HEK293 (cell line): ENCODE data around the gene SORT1.

ENCODE experiments used
- BCL11A ChIP-seq: fragments of 450-650 bp; formaldehyde crosslinking; IDR thresholded peaks from 2 replicates; pipeline ENCODE4 v1.5.1; 2016; ENCODE audit warnings: low read depth, missing biosample characterization, missing genetic modification characterization
- GLIS1 ChIP-seq: fragments of 450-650 bp; formaldehyde crosslinking; IDR thresholded peaks from 2 replicates; pipeline ENCODE4 v1.5.1; 2016; ENCODE audit warnings: missing biosample characterization, missing genetic modification characterization
- KLF16 ChIP-seq: fragments of 450-650 bp; formaldehyde crosslinking; IDR thresholded peaks from 2 replicates; pipeline ENCODE4 v1.5.1; 2017; ENCODE audit warnings: missing biosample characterization, missing genetic modification characterization
- KLF9 ChIP-seq: fragments of 450-650 bp; formaldehyde crosslinking; IDR thresholded peaks from 2 replicates; pipeline ENCODE4 v1.5.1; 2016; ENCODE audit warnings: missing biosample characterization, missing genetic modification characterization, low read depth
- MZF1 ChIP-seq: fragments of 450-650 bp; formaldehyde crosslinking; IDR thresholded peaks from 2 replicates; pipeline ENCODE4 v1.5.1; 2017; ENCODE audit warnings: missing biosample characterization, missing genetic modification characterization, borderline replicate concordance
- OVOL3 ChIP-seq: fragments of 450-650 bp; formaldehyde crosslinking; IDR thresholded peaks from 2 replicates; pipeline ENCODE4 v1.5.1; 2016; ENCODE audit warnings: missing biosample characterization, missing genetic modification characterization
- PRDM1 ChIP-seq: fragments of 450-650 bp; formaldehyde crosslinking; IDR thresholded peaks from 2 replicates; pipeline ENCODE4; 2016; ENCODE audit warnings: missing biosample characterization, missing genetic modification characterization
- PRDM4 ChIP-seq: fragments of 450-650 bp; formaldehyde crosslinking; IDR thresholded peaks from 2 replicates; pipeline ENCODE4 v1.5.1; 2017; ENCODE audit warnings: missing biosample characterization, missing genetic modification characterization
- RBAK ChIP-seq: fragments of 450-650 bp; formaldehyde crosslinking; IDR thresholded peaks from 2 replicates; pipeline ENCODE4 v1.5.1; 2016; ENCODE audit warnings: missing biosample characterization, missing genetic modification characterization
- REPIN1 ChIP-seq: fragments of 450-650 bp; formaldehyde crosslinking; IDR thresholded peaks from 2 replicates; pipeline ENCODE4 v1.5.1; 2017; ENCODE audit warnings: missing biosample characterization, missing genetic modification characterization, low read depth
- SALL2 ChIP-seq: fragments of 450-650 bp; formaldehyde crosslinking; IDR thresholded peaks from 2 replicates; pipeline ENCODE4 v1.5.0; 2017; ENCODE audit warnings: missing biosample characterization, mild to moderate bottlenecking, missing genetic modification characterization, borderline replicate concordance
- SETDB1 ChIP-seq: IDR thresholded peaks from one replicate; pipeline ENCODE4 v1.6.1; 2017; ENCODE audit warnings: mild to moderate bottlenecking, low read length, moderate library complexity, mixed read lengths; ENCODE audit not compliant: insufficient read length
- SP3 ChIP-seq: fragments of 450-650 bp; formaldehyde crosslinking; IDR thresholded peaks from 2 replicates; pipeline ENCODE4 v1.5.1; 2016; ENCODE audit warnings: missing biosample characterization, missing genetic modification characterization
- SP7 ChIP-seq: fragments of 450-650 bp; formaldehyde crosslinking; IDR thresholded peaks from 2 replicates; pipeline ENCODE4 v1.5.1; 2016; ENCODE audit warnings: missing biosample characterization, missing genetic modification characterization
- ZBTB20 ChIP-seq: fragments of 450-650 bp; formaldehyde crosslinking; IDR thresholded peaks from 2 replicates; pipeline ENCODE4 v1.5.1; 2016; ENCODE audit warnings: missing biosample characterization, missing genetic modification characterization
- ZBTB7A ChIP-seq: fragments of 450-650 bp; formaldehyde crosslinking; IDR thresholded peaks from 2 replicates; pipeline ENCODE4 v1.5.1; 2016; ENCODE audit warnings: low read depth, missing biosample characterization, missing genetic modification characterization
- ZFP3 ChIP-seq: fragments of 450-650 bp; formaldehyde crosslinking; IDR thresholded peaks from 2 replicates; pipeline ENCODE4 v1.5.1; 2016; ENCODE audit warnings: low read depth, missing biosample characterization, missing genetic modification characterization
- ZNF114 ChIP-seq: fragments of 450-650 bp; formaldehyde crosslinking; IDR thresholded peaks from 2 replicates; pipeline ENCODE4 v1.5.0; 2017; ENCODE audit warnings: missing biosample characterization, missing genetic modification characterization
- ZNF132 ChIP-seq: fragments of 450-650 bp; formaldehyde crosslinking; IDR thresholded peaks from 2 replicates; pipeline ENCODE4 v1.5.1; 2017; ENCODE audit warnings: missing biosample characterization, missing genetic modification characterization, borderline replicate concordance
- ZNF133 ChIP-seq: fragments of 450-650 bp; formaldehyde crosslinking; IDR thresholded peaks from 2 replicates; pipeline ENCODE4 v1.5.1; 2016; ENCODE audit warnings: missing biosample characterization, missing genetic modification characterization
- ZNF16 ChIP-seq: fragments of 450-650 bp; formaldehyde crosslinking; IDR thresholded peaks from 2 replicates; pipeline ENCODE4 v1.5.1; 2016; ENCODE audit warnings: low read depth, missing biosample characterization, missing genetic modification characterization
- ZNF175 ChIP-seq: fragments of 450-650 bp; formaldehyde crosslinking; IDR thresholded peaks from 2 replicates; pipeline ENCODE4 v1.5.1; 2016; ENCODE audit warnings: missing biosample characterization, missing genetic modification characterization
- ZNF350 ChIP-seq: fragments of 450-650 bp; formaldehyde crosslinking; IDR thresholded peaks from 2 replicates; pipeline ENCODE4 v1.5.0; 2017; ENCODE audit warnings: missing biosample characterization, mild to moderate bottlenecking, missing genetic modification characterization
- ZNF426 ChIP-seq: fragments of 450-650 bp; formaldehyde crosslinking; IDR thresholded peaks from 2 replicates; pipeline ENCODE4 v1.5.1; 2017; ENCODE audit warnings: missing biosample characterization, missing genetic modification characterization, mild to moderate bottlenecking, inconsistent platforms, moderate library complexity
- ZNF514 ChIP-seq: fragments of 450-650 bp; formaldehyde crosslinking; IDR thresholded peaks from 2 replicates; pipeline ENCODE4 v1.5.1; 2016; ENCODE audit warnings: missing biosample characterization, missing genetic modification characterization
- ZNF555 ChIP-seq: fragments of 450-650 bp; formaldehyde crosslinking; conservative IDR thresholded peaks from 2 replicates; pipeline ENCODE4 v1.5.1; 2017; ENCODE audit warnings: missing biosample characterization, mild to moderate bottlenecking, missing genetic modification characterization, inconsistent platforms
- ZNF596 ChIP-seq: fragments of 450-650 bp; IDR thresholded peaks from 2 replicates; pipeline ENCODE4 v1.5.0; 2018; ENCODE audit warnings: missing biosample characterization, mild to moderate bottlenecking, missing genetic modification characterization, moderate library complexity
- ZNF621 ChIP-seq: fragments of 450-650 bp; formaldehyde crosslinking; IDR thresholded peaks from 2 replicates; pipeline ENCODE4 v1.5.1; 2017; ENCODE audit warnings: missing biosample characterization, missing genetic modification characterization
- ZNF629 ChIP-seq: fragments of 450-650 bp; formaldehyde crosslinking; IDR thresholded peaks from 2 replicates; pipeline ENCODE4 v1.5.1; 2017; ENCODE audit warnings: missing biosample characterization, missing genetic modification characterization
- ZNF658 ChIP-seq: fragments of 450-650 bp; formaldehyde crosslinking; IDR thresholded peaks from 2 replicates; pipeline ENCODE4; 2016; ENCODE audit warnings: missing biosample characterization, missing genetic modification characterization
- ZNF677 ChIP-seq: fragments of 450-650 bp; IDR thresholded peaks from 2 replicates; pipeline ENCODE4 v1.5.0; 2018; ENCODE audit warnings: missing biosample characterization, mild to moderate bottlenecking, missing genetic modification characterization, moderate library complexity
- ZNF707 ChIP-seq: fragments of 450-650 bp; formaldehyde crosslinking; IDR thresholded peaks from 2 replicates; pipeline ENCODE4 v1.5.1; 2016; ENCODE audit warnings: missing biosample characterization, missing genetic modification characterization
- ZNF777 ChIP-seq: fragments of 450-650 bp; formaldehyde crosslinking; IDR thresholded peaks from 2 replicates; pipeline ENCODE4 v1.5.1; 2017; ENCODE audit warnings: missing biosample characterization, missing genetic modification characterization, borderline replicate concordance
- ZNF792 ChIP-seq: fragments of 450-650 bp; formaldehyde crosslinking; IDR thresholded peaks from 2 replicates; pipeline ENCODE4 v1.5.1; 2016; ENCODE audit warnings: missing biosample characterization, missing genetic modification characterization
- ZNF830 ChIP-seq: fragments of 450-650 bp; IDR thresholded peaks from 2 replicates; pipeline ENCODE4 v1.5.0; 2018; ENCODE audit warnings: missing biosample characterization, missing genetic modification characterization, low read depth, mild to moderate bottlenecking, moderate library complexity
- ZSCAN23 ChIP-seq: fragments of 450-650 bp; formaldehyde crosslinking; IDR thresholded peaks from 2 replicates; pipeline ENCODE4 v1.5.1; 2016; ENCODE audit warnings: missing biosample characterization, missing genetic modification characterization
- TF ChIP-seq, protein P1 (sequence below): fragments of 450-650 bp; formaldehyde crosslinking; IDR thresholded peaks from 2 replicates; pipeline ENCODE4 v1.5.1; 2016; ENCODE audit warnings: missing biosample characterization, missing genetic modification characterization, low read depth
- TF ChIP-seq, protein P2 (sequence below): fragments of 450-650 bp; formaldehyde crosslinking; IDR thresholded peaks from 2 replicates; pipeline ENCODE4 v1.5.1; 2017; ENCODE audit warnings: missing biosample characterization, missing genetic modification characterization

SORT1 gene

DNA sequence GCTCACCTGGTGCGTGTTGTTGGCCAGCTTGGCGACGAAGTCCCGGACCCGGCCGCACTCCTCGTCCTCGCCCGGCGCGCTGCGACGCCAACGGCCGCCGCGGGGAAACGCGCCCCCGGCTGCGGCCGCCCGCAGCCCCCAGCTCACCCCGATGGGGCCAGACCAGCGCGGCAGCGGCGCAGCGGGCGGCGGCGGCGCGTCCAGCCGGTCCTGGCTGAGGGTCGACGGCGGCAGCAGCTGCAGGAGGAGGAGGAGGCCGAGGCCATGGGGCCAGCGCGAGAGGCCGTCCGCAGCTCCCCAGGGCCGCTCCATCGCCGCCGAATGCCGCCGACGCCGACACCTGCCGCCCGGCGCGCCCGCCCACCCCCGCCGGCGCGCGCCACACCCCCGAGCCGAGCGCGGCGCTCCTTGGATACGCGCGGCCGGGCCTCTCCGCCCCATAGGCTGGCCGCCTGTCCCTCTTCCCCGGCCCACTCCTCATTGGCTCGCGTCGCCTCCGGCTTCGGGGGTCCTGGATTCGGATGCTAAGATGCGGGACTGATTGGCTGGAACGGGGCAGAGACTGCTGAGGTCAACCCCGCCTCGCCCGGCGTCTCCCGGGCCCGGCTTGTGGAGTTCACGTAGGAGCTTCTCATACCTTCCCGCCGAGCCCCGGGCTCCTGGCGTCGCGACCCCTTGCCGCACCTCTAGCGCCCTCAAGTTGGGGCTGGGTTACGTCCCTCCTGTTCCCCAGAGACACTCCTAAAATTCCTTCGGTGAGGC lies at the start of gene SORT1 (continued):
- TF ChIP-seq ZNF514 (tag by site-specific recombination): no peak
- TF ChIP-seq ZNF175 (tag by site-specific recombination): no peak
- TF ChIP-seq, protein P1, sequence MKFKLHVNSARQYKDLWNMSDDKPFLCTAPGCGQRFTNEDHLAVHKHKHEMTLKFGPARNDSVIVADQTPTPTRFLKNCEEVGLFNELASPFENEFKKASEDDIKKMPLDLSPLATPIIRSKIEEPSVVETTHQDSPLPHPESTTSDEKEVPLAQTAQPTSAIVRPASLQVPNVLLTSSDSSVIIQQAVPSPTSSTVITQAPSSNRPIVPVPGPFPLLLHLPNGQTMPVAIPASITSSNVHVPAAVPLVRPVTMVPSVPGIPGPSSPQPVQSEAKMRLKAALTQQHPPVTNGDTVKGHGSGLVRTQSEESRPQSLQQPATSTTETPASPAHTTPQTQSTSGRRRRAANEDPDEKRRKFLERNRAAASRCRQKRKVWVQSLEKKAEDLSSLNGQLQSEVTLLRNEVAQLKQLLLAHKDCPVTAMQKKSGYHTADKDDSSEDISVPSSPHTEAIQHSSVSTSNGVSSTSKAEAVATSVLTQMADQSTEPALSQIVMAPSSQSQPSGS (tag by site-specific recombination): no peak
- TF ChIP-seq ZNF707 (tag by site-specific recombination): no peak
- no peak for TF ChIP-seq REPIN1
- TF ChIP-seq, protein P2, sequence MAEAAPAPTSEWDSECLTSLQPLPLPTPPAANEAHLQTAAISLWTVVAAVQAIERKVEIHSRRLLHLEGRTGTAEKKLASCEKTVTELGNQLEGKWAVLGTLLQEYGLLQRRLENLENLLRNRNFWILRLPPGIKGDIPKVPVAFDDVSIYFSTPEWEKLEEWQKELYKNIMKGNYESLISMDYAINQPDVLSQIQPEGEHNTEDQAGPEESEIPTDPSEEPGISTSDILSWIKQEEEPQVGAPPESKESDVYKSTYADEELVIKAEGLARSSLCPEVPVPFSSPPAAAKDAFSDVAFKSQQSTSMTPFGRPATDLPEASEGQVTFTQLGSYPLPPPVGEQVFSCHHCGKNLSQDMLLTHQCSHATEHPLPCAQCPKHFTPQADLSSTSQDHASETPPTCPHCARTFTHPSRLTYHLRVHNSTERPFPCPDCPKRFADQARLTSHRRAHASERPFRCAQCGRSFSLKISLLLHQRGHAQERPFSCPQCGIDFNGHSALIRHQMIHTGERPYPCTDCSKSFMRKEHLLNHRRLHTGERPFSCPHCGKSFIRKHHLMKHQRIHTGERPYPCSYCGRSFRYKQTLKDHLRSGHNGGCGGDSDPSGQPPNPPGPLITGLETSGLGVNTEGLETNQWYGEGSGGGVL (tag by site-specific recombination): no peak
- TF ChIP-seq PRDM1: no peak
- TF ChIP-seq ZNF658: no peak
- no peak for TF ChIP-seq ZNF677 (tag by site-specific recombination)
- no peak for TF ChIP-seq ZNF133
- TF ChIP-seq ZSCAN23 (tag by site-specific recombination): no peak
- no peak for TF ChIP-seq ZNF16
- TF ChIP-seq SALL2: no peak
- TF ChIP-seq MZF1 (tag by site-specific recombination): no peak
- TF ChIP-seq KLF16 (tag by site-specific recombination): no peak; the same call in 1 of the 2 replicates
- 0 out of 2 replicates have a peak, but pooled peaks have one; percentile 25 for TF ChIP-seq SP7 (tag by site-specific recombination)
- TF ChIP-seq ZNF426: no peak
- no peak for TF ChIP-seq OVOL3 (tag by site-specific recombination)
- no peak for TF ChIP-seq ZBTB7A (tag by site-specific recombination)
- no peak for TF ChIP-seq PRDM4 (tag by site-specific recombination)
- no peak for TF ChIP-seq ZNF350 (tag by site-specific recombination)
- TF ChIP-seq ZNF114 (tag by site-specific recombination): no peak
- peak; percentile 57; the same call in 1 of the 2 replicates for TF ChIP-seq GLIS1 (tag by site-specific recombination)
- no peak for TF ChIP-seq SETDB1
- peak; percentile 100 for TF ChIP-seq ZBTB20 (tag by site-specific recombination)
- peak; percentile 45; the same call in 1 of the 2 replicates for TF ChIP-seq ZNF629 (tag by site-specific recombination)
- no peak for TF ChIP-seq ZNF555 (tag by site-specific recombination)
- TF ChIP-seq ZNF596 (tag by site-specific recombination): peak; percentile 7; the same call in 1 of the 2 replicates
- TF ChIP-seq ZNF830 (tag by site-specific recombination): no peak
- TF ChIP-seq BCL11A (tag by site-specific recombination): no peak
- TF ChIP-seq ZFP3: peak; percentile 89
- no peak for TF ChIP-seq ZNF777 (tag by site-specific recombination)
- peak; percentile 52; the same call in 1 of the 2 replicates for TF ChIP-seq SP3 (tag by site-specific recombination)
- TF ChIP-seq ZNF792 (tag by site-specific recombination): no peak
- TF ChIP-seq RBAK (tag by site-specific recombination): no peak
- peak; percentile 69 for TF ChIP-seq KLF9 (tag by site-specific recombination)
- TF ChIP-seq ZNF621: no peak
- TF ChIP-seq ZNF132 (tag by site-specific recombination): no peak
